AG04449 (cell line): Measurements from ENCODE around the gene CDC5L.

Experiments
- CTCF ChIA-PET: fragments of 350-600 bp; formaldehyde crosslinking; extraction: SDS; loops from one replicate; lab custom pipeline; 2021; ENCODE audit warnings: antibody characterized with exemption; lab: Yijun Ruan, JAX
- POLR2A ChIA-PET: fragments of 400-600, 350-600 bp; formaldehyde crosslinking; extraction: SDS; loops from one replicate; lab custom pipeline; 2020; ENCODE audit warnings: antibody characterized with exemption, inconsistent platforms; lab: Yijun Ruan, JAX
- DNase-seq: peaks from one replicate; pipeline ENCODE4 v3.0.0-alpha.2; 2010; ENCODE audit warnings: low read depth, low spot score
- H3K4me3 ChIP-seq: 2 replicates; pipeline ENCODE4 v1.5.1; 2011; ENCODE audit warnings: low read depth, mild to moderate bottlenecking, control low read depth, low read length
- TF ChIP-seq, protein P1 (sequence below): IDR thresholded peaks from one replicate; pipeline ENCODE4 v1.5.1; 2011; ENCODE audit warnings: mild to moderate bottlenecking, moderate library complexity, low read length, control low read depth, inconsistent platforms; ENCODE audit not compliant: insufficient read depth; ENCODE audit errors: missing control alignments

CDC5L gene

DNA sequence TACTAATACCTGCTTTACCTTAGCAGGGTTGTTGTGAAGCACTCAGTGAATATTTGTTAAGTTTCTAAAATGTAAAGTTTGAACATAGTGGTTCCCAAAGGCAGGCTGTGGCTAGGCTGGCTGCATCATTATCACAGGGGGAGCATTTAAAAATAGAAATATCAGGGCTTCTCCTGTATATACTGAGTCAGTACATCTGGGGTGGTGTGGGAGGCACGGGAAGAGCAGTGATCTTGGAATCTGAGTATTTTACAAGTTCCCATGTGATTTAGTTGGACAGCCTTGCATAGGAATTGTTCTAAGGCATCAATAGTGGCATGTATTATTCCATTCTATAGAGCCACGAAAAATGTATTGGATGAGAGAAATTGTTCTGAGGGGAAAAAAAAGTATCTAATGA lies 8.0 kb downstream of the CDC5L start:
- H3K4me3 ChIP-seq, result no peak overlapping the region
- TF ChIP-seq, protein P1, sequence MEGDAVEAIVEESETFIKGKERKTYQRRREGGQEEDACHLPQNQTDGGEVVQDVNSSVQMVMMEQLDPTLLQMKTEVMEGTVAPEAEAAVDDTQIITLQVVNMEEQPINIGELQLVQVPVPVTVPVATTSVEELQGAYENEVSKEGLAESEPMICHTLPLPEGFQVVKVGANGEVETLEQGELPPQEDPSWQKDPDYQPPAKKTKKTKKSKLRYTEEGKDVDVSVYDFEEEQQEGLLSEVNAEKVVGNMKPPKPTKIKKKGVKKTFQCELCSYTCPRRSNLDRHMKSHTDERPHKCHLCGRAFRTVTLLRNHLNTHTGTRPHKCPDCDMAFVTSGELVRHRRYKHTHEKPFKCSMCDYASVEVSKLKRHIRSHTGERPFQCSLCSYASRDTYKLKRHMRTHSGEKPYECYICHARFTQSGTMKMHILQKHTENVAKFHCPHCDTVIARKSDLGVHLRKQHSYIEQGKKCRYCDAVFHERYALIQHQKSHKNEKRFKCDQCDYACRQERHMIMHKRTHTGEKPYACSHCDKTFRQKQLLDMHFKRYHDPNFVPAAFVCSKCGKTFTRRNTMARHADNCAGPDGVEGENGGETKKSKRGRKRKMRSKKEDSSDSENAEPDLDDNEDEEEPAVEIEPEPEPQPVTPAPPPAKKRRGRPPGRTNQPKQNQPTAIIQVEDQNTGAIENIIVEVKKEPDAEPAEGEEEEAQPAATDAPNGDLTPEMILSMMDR, result no peak
- POLR2A ChIA-PET, result no interaction called here
- CTCF ChIA-PET, result no interaction called here
- no peak for DNase-seq

DNA sequence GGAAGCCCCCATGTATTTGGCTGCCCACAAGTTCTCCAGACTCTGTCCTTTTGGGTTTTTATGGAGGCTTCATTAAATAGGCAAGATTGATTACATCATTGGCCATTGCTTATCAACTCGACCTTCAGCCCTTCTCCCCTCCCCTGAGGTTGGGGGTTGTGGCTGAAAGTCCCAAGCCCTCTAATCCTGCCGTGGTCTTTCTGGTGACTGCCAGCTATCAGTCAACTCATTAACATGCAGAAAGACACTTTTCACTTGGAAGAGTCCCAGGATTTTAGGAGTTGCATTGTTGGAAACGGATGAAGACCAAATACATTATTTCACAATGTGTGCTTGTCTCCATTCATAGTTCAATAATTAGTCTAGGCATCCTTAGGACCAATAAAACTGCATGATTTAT lies 9.5 kb downstream of the CDC5L start:
- ChIA-PET POLR2A (no interaction called here), CTCF (interaction anchor here (1.0 to 1.6 kb wide), 4 partner anchors 10 to 73 kb away, joined by 3 read pairs; no protein-coding TSS in a partner anchor)
- no peak overlapping the region for H3K4me3 ChIP-seq
- no peak for DNase-seq
- TF ChIP-seq, protein P1, result no peak

DNA sequence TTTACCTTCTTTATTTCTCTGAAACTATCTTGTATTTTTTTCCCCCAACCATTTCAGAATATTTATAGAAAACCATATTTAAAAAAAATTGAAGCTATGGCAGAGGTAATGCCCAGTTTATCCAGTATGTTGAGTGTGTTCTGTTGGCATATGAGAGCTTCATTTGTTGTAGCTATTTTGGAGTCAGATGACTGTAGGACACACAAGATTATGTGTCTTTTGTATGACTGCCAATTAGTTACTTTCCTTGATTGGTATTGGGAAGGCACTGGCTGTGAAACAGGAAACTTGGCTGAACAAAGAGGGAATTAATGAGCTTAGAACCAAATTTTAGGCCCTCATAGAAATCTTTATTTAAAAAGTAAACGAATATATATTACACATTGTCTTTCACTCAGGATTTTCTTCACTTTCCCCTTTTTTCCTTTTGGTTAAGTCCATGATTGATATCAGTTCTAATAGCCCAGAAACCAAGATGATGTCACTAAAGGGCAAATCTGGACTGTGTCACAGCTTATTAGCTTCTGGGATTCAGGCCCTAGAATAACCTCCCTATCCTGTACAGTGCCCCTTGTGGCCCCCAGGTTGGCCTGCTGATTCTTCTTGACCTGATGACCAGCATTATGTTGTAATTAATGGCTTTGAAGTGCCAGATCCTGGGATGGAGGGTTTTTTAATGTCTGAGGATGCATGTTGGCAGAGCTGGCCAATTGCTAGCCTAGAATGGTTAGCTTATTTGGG lies 10.1 kb downstream of the CDC5L start:
- POLR2A ChIA-PET, result no interaction called here

DNA sequence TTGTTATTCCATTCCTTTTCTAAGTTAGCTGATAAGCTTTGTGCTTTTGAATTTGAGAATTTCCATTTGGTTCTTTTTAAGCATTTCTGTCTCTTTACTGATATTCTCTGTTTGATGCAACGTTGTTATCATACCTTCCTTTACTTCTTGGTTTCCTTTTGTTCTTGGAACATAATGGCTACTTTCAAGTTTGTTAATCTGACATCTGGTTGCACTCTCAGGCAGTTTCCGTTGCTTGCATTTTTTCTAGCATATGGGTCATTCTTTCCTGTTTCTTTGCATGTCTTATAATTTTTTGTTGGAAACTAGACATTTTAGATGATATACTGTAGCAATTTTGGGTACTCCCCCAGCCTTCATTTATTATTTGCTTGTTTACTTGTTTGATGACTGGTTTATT lies 12.5 kb downstream of the CDC5L start:
- ChIA-PET POLR2A (no interaction called here), CTCF (no interaction called here)
- no peak overlapping the region for H3K4me3 ChIP-seq
- DNase-seq, result no peak
- TF ChIP-seq, protein P1, result no peak

More for the DNA sequence above, 10.1 kb downstream of the CDC5L start:
- no peak overlapping the region for H3K4me3 ChIP-seq
- TF ChIP-seq, protein P1, result no peak
- CTCF ChIA-PET, result interaction anchor here (1.0 to 1.6 kb wide), 4 partner anchors 9 to 72 kb away, joined by 3 read pairs; no protein-coding TSS in a partner anchor
- DNase-seq, result no peak

DNA sequence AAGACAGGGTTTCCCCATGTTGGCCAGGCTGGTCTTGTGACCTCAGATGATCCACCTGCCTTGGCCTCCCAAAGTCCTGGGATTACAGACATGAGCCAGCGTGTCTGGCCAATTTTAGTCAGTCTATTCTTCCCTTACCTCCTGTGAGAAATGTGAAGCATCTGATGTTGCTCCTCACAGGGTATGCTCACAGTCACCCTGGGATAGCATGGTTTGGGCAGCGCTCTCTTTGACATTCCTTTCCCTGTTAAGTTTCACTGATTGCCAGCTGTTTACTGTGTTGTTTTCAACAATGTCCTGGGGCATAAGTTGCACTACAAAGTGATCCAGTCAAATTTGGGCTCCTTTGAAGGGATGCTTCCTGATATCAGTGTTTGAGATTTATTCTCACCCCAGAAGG lies 13.1 kb downstream of the CDC5L start:
- no peak overlapping the region for H3K4me3 ChIP-seq
- POLR2A ChIA-PET, result interaction anchor here (1.5 kb wide), 1 partner anchor 13 kb away, joined by 4 read pairs; the partner anchor contains the start of gene CDC5L
- no peak for DNase-seq
- CTCF ChIA-PET, result no interaction called here
- TF ChIP-seq, protein P1, result no peak

DNA sequence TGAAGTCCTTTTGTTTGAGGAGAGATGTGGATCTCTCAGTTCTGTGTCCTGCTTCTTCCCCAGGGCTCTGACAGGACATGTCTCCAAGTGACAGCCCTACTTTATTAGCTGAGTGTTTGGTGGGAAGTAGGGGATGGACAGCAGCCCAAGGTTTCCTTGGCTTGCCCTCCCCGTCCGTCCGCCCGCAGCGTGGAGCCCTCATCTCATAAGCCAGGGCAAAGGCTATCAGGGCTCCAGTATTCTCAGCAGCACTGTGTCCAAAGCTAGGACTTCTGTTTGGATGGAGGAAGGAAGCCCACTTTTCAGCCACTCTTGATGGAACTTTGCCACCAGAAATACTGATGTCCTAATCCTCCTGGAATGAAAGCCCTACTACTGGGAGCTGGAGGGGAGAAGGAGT lies 13.6 kb downstream of the CDC5L start:
- ChIA-PET CTCF (no interaction called here), POLR2A (interaction anchor here (1.5 kb wide), 1 partner anchor 14 kb away, joined by 4 read pairs; the partner anchor contains the start of gene CDC5L)
- H3K4me3 ChIP-seq, result no peak overlapping the region
- no peak for DNase-seq
- TF ChIP-seq, protein P1, result no peak
